HepG2 (cell line): ENCODE results near the gene DGKD.

ENCODE experiments used
- ATF1 ChIP-seq: IDR thresholded peaks from 2 replicates; pipeline ENCODE4 v1.6.1; 2016; ENCODE audit warnings: mild to moderate bottlenecking, control low read depth
- ATF7 ChIP-seq, 2 experiments: fragments of 450-650 bp in 1 of 2; sonication (generic) in 1 of 2; formaldehyde crosslinking in 1 of 2; IDR thresholded peaks; 2 replicates each; pipeline versions ENCODE4 v1.4.0 to v1.6.1; 2016 to 2020; ENCODE audit warnings: antibody characterized with exemption in 1 of 2, mild to moderate bottlenecking in 1 of 2, missing genetic modification reagents in 1 of 2
- CTCF ChIP-seq: sonication (generic); formaldehyde crosslinking; IDR thresholded peaks from 2 replicates; pipeline ENCODE4 v1.5.0; 2020; ENCODE audit warnings: mild to moderate bottlenecking, missing genetic modification reagents, moderate library complexity
- MAZ ChIP-seq, 2 experiments: sonication (generic) in 1 of 2; formaldehyde crosslinking in 1 of 2; IDR thresholded peaks; 2 replicates each; pipeline versions ENCODE4 v1.5.0 to v1.6.1; 2012 to 2020; ENCODE audit warnings: low read depth in 2 of 2, mild to moderate bottlenecking in 2 of 2, borderline replicate concordance in 1 of 2, improper control_type of control experiment in 1 of 2, low read length in 1 of 2, missing genetic modification reagents in 1 of 2, moderate library complexity in 1 of 2
- MTF1 ChIP-seq: sonication (generic); formaldehyde crosslinking; IDR thresholded peaks from 2 replicates; pipeline ENCODE4 v1.5.0; 2020; ENCODE audit warnings: missing genetic modification reagents
- MZF1 ChIP-seq: sonication (generic); formaldehyde crosslinking; IDR thresholded peaks from 2 replicates; pipeline ENCODE4 v1.8.1; 2023; ENCODE audit warnings: mild to moderate bottlenecking, missing genetic modification reagents, borderline replicate concordance
- POLR2A ChIP-seq, 2 experiments: IDR thresholded peaks; 2 replicates each; pipeline ENCODE4 v1.6.1; 2011; ENCODE audit warnings: low read depth in 2 of 2, low read length in 2 of 2, mild to moderate bottlenecking in 1 of 2, moderate library complexity in 1 of 2; ENCODE audit not compliant: insufficient read depth in 1 of 2
- RFX5 ChIP-seq: IDR thresholded peaks from 2 replicates; pipeline ENCODE4 v1.6.1; 2011; ENCODE audit warnings: low read depth, low read length, improper control_type of control experiment
- SIN3A ChIP-seq: IDR thresholded peaks from 2 replicates; pipeline ENCODE4 v1.6.1; 2011; ENCODE audit warnings: low read depth, mild to moderate bottlenecking, control low read depth, low read length, borderline replicate concordance
- TRIM24 ChIP-seq: sonication (generic); formaldehyde crosslinking; IDR thresholded peaks from 2 replicates; pipeline ENCODE4 v1.8.0; 2022; ENCODE audit warnings: mild to moderate bottlenecking, missing genetic modification reagents
- ZBTB1 ChIP-seq: sonication (generic); formaldehyde crosslinking; IDR thresholded peaks from 2 replicates; pipeline ENCODE4 v1.4.0; 2020; ENCODE audit warnings: missing genetic modification reagents, borderline replicate concordance
- ZNF543 ChIP-seq: sonication (generic); formaldehyde crosslinking; IDR thresholded peaks from 2 replicates; pipeline ENCODE4 v1.4.0; 2020; ENCODE audit warnings: mild to moderate bottlenecking, missing genetic modification reagents
- ZNF609 ChIP-seq: sonication (generic); formaldehyde crosslinking; IDR thresholded peaks from 2 replicates; pipeline ENCODE4 v1.4.0; 2020; ENCODE audit warnings: mild to moderate bottlenecking, missing genetic modification reagents, borderline replicate concordance

- peak; percentile 61; the same call in 1 of the 2 replicates for TF ChIP-seq ZNF609 (CRISPR knock-in tag)
- no peak for TF ChIP-seq TRIM24 (CRISPR knock-in tag)
- no peak for TF ChIP-seq MZF1 (CRISPR knock-in tag)
- TF ChIP-seq CTCF (CRISPR knock-in tag), result no peak
- TF ChIP-seq POLR2A (IDR thresholded peaks at IDR 0.05; ENCODE audit: insufficient read depth in 1 of 2, low read depth in 2 of 2, low read length in 2 of 2), result no peak
- no peak for TF ChIP-seq MTF1 (CRISPR knock-in tag)
- TF ChIP-seq ATF7 (IDR thresholded peaks at IDR 0.05), result no peak
- peak; percentile 56; the same call in 1 of the 2 replicates for TF ChIP-seq ATF7 (CRISPR knock-in tag; IDR thresholded peaks at IDR 0.05)
- TF ChIP-seq ZNF543 (CRISPR knock-in tag), result peak; percentile 29; the same call in 1 of the 2 replicates
- no peak for TF ChIP-seq ATF1 (CRISPR knock-in tag)
- TF ChIP-seq SIN3A, result no peak
- TF ChIP-seq MAZ (IDR thresholded peaks at IDR 0.05; ENCODE audit: borderline replicate concordance, low read depth, low read length), result no peak
- TF ChIP-seq MAZ (CRISPR knock-in tag; IDR thresholded peaks at IDR 0.05; ENCODE audit: low read depth), result no peak
- TF ChIP-seq RFX5, result no peak
- TF ChIP-seq ZBTB1, result no peak
Measured at GRCh38 chr2:233349005-233349998, 5.0 kb upstream of the DGKD start.
